ENCODE data around the gene PTPRD. TPM values are rescaled to one million over a fixed set of nuclear protein-coding genes. Genes with fewer than 3 reads are reported as not detected.

Gene PTPRD
- total and polyA plus RNA-seq, 2 of the 4 experiments (the other 2 are of a cell fraction): 0.07 to 0.18 TPM

DNA sequence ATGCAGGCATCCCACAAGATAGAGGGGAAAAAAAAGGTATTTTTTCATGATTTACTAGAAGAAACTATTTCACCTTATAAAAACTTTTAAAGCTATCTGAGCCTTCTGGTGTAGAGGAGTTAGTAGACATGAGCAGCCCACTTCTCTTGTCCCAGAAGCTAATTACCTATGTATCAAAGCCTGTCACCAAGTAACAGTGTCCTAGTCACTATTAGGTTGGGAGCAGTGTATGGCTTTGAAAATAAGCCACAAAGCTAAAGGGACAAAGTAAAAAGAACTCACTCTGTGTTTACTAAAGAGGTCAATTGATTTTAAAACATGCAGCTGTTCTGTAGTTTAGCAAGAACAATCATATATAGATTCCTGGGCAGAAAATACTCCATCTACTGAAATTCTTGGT lies 1286.1 kb downstream of the PTPRD start:
- POLR2A ChIA-PET (ENCODE audit: unreplicated experiment): no interaction called here
- H3K9ac ChIP-seq (ENCODE audit: low read depth, low read length): no peak overlapping the region
- H3K18ac ChIP-seq (ENCODE audit: low read depth, low read length): no peak overlapping the region
- no peak overlapping the region for H2BK120ac ChIP-seq (ENCODE audit: low read depth, low read length)
- no peak overlapping the region for H2AK9ac ChIP-seq (replicated peaks; ENCODE audit: low read depth, low read length, poor library complexity)
- H2BK15ac ChIP-seq (ENCODE audit: low read depth, low read length): no peak overlapping the region
- H4K5ac ChIP-seq (ENCODE audit: low read depth, low read length): no peak overlapping the region
- no peak overlapping the region for H3K4ac ChIP-seq (ENCODE audit: low read depth, low read length)
- H3K9me3 ChIP-seq (ENCODE audit: control insufficient read depth, insufficient read depth, low read length): no peaks in the 10 kb centered on the region; the same call in 1 of the 2 replicates
- H3K14ac ChIP-seq (replicated peaks; ENCODE audit: low read depth, low read length): no peak overlapping the region
- no peak overlapping the region for H3K23ac ChIP-seq (ENCODE audit: low read depth, low read length)
- DNase-seq: no peak
- no peaks in the 10 kb centered on the region for H4K20me1 ChIP-seq (ENCODE audit: insufficient read depth, low read length)
- CTCF ChIA-PET: no interaction called here
- no peaks in the 10 kb centered on the region for H3K79me1 ChIP-seq (ENCODE audit: low read depth in 1 of 2, low read length in 2 of 2)
- no peak overlapping the region for H3K27ac ChIP-seq (ENCODE audit: insufficient read depth, low read length)
- dilution Hi-C loops (cut with HindIII; ENCODE audit: low sequenced_read_pairs, unreplicated experiment): no loop called here
- H2BK20ac ChIP-seq (ENCODE audit: low read depth, low read length): no peak overlapping the region
- no peak overlapping the region for H3K4me3 ChIP-seq (ENCODE audit: insufficient read depth, low read depth, low read length)
- H4K91ac ChIP-seq (ENCODE audit: insufficient read depth, low read depth, low read length): no peak overlapping the region
- TF ChIP-seq FOS (IDR thresholded peaks at IDR 0.05; ENCODE audit: low read depth, low read length) (no peak), MXI1 (IDR thresholded peaks at IDR 0.05; ENCODE audit: borderline replicate concordance, low read depth, low read length) (no peak), MAFK (IDR thresholded peaks at IDR 0.05; ENCODE audit: low read depth, low read length) (no peak), CHD1 (IDR thresholded peaks at IDR 0.05; ENCODE audit: low read depth, low read length) (no peak), BHLHE40 (IDR thresholded peaks at IDR 0.05; ENCODE audit: low read depth, low read length) (no peak), RAD21 (IDR thresholded peaks at IDR 0.05; ENCODE audit: low read length) (no peak), POLR2A (IDR thresholded peaks at IDR 0.05; ENCODE audit: low read depth, low read length) (no peak), CEBPB (IDR thresholded peaks at IDR 0.05; ENCODE audit: low read depth, low read length) (no peak), NFE2L2 (IDR thresholded peaks at IDR 0.05; ENCODE audit: low read depth, low read length) (no peak)
- TF ChIP-seq, protein P1, sequence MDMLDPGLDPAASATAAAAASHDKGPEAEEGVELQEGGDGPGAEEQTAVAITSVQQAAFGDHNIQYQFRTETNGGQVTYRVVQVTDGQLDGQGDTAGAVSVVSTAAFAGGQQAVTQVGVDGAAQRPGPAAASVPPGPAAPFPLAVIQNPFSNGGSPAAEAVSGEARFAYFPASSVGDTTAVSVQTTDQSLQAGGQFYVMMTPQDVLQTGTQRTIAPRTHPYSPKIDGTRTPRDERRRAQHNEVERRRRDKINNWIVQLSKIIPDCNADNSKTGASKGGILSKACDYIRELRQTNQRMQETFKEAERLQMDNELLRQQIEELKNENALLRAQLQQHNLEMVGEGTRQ (IDR thresholded peaks at IDR 0.05; ENCODE audit: low read depth, low read length): no peak
- TF ChIP-seq, protein P2, sequence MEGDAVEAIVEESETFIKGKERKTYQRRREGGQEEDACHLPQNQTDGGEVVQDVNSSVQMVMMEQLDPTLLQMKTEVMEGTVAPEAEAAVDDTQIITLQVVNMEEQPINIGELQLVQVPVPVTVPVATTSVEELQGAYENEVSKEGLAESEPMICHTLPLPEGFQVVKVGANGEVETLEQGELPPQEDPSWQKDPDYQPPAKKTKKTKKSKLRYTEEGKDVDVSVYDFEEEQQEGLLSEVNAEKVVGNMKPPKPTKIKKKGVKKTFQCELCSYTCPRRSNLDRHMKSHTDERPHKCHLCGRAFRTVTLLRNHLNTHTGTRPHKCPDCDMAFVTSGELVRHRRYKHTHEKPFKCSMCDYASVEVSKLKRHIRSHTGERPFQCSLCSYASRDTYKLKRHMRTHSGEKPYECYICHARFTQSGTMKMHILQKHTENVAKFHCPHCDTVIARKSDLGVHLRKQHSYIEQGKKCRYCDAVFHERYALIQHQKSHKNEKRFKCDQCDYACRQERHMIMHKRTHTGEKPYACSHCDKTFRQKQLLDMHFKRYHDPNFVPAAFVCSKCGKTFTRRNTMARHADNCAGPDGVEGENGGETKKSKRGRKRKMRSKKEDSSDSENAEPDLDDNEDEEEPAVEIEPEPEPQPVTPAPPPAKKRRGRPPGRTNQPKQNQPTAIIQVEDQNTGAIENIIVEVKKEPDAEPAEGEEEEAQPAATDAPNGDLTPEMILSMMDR (conservative IDR thresholded peaks at IDR 0.05; ENCODE audit: low read depth, low read length): no peak
- no peak overlapping the region for H3K4me2 ChIP-seq (ENCODE audit: low read depth, low read length)
- no peak overlapping the region for H2AK5ac ChIP-seq (ENCODE audit: low read depth, low read length)
- no TSS peak for BruUV-seq (replicated peaks)
- H2BK5ac ChIP-seq (ENCODE audit: low read depth, low read length, poor library complexity, severe bottlenecking): no peak overlapping the region
- no peaks in the 10 kb centered on the region for H3K27me3 ChIP-seq (ENCODE audit: control insufficient read depth, insufficient read depth, low read length)
- intact Hi-C loops (cut with micrococcal nuclease): no loop called here
- no peaks in the 10 kb centered on the region for H3K36me3 ChIP-seq (ENCODE audit: control insufficient read depth, insufficient read depth, low read length)
- H2AFZ ChIP-seq (replicated peaks; ENCODE audit: low read length, poor library complexity): no peak overlapping the region
- H3K9me1 ChIP-seq (ENCODE audit: insufficient read depth, low read length): no peaks in the 10 kb centered on the region
- no peaks in the 10 kb centered on the region for H3K4me1 ChIP-seq (ENCODE audit: control insufficient read depth, insufficient read depth, low read length)
- H3K56ac ChIP-seq (ENCODE audit: extremely low read depth, insufficient read depth, low read length): no peak overlapping the region
- in situ Hi-C loops (cut with MboI; ENCODE audit: low sequenced_read_pairs): no loop called here
- ATAC-seq (ENCODE audit: low read depth): no peak
- H4K8ac ChIP-seq (ENCODE audit: low read depth in 2 of 2, low read length in 2 of 2): no peak overlapping the region
